OCI-LY1 (cell line): ENCODE data around the gene POLR1A.

ENCODE experiments used
- H2AFZ ChIP-seq: fragments of 200-600 bp; sonication (generic), shearing (Covaris generic); 2 replicates; pipeline ENCODE4 v1.6.0; 2014; ENCODE audit warnings: antibody characterized with exemption, mild to moderate bottlenecking, low read length
- H3F3A ChIP-seq: fragments of 200-600 bp; sonication (generic), shearing (Covaris generic); 2 replicates; pipeline ENCODE4 v1.6.0; 2014; ENCODE audit warnings: mild to moderate bottlenecking, antibody characterized with exemption, low read length, moderate library complexity; ENCODE audit not compliant: insufficient read depth
- H3K27ac ChIP-seq: fragments of 200-600 bp; sonication (generic); 2 replicates; pipeline ENCODE4 v1.5.1; 2014; ENCODE audit warnings: low read length, mixed run types, mild to moderate bottlenecking, low read depth; ENCODE audit not compliant: poor library complexity, severe bottlenecking
- H3K27me3 ChIP-seq: fragments of 200-600 bp; sonication (generic); 2 replicates; pipeline ENCODE4 v1.6.0; 2014; ENCODE audit warnings: antibody characterized with exemption, mild to moderate bottlenecking, low read length, moderate library complexity; ENCODE audit not compliant: insufficient read depth
- H3K36me3 ChIP-seq: fragments of 200-600 bp; sonication (generic); 2 replicates; pipeline ENCODE4 v1.6.1; 2014; ENCODE audit warnings: mild to moderate bottlenecking, antibody characterized with exemption, low read length, moderate library complexity, mixed read lengths; ENCODE audit not compliant: insufficient read depth
- H3K4me1 ChIP-seq: fragments of 200-600 bp; sonication (generic); 2 replicates; pipeline ENCODE4 v1.5.1; 2014; ENCODE audit warnings: mild to moderate bottlenecking, low read length, moderate library complexity; ENCODE audit not compliant: insufficient read depth, severe bottlenecking
- H3K4me2 ChIP-seq: fragments of 200-600 bp; sonication (generic), shearing (Covaris generic); 2 replicates; pipeline ENCODE4 v1.6.1; 2014; ENCODE audit warnings: low read length
- H3K4me3 ChIP-seq: fragments of 200-600 bp; sonication (generic); 2 replicates; pipeline ENCODE4 v1.5.1; 2014; ENCODE audit warnings: low read length, low read depth, mild to moderate bottlenecking, mixed read lengths; ENCODE audit not compliant: poor library complexity, severe bottlenecking
- H3K79me2 ChIP-seq: fragments of 200-600 bp; shearing (Covaris generic); 2 replicates; pipeline ENCODE4 v1.6.1; 2016; ENCODE audit warnings: mixed run types, low read length, mixed read lengths; ENCODE audit not compliant: insufficient read depth
- H3K9ac ChIP-seq: fragments of 200-600 bp; sonication (generic), shearing (Covaris generic); 2 replicates; pipeline ENCODE4 v1.6.1; 2014; ENCODE audit warnings: mild to moderate bottlenecking, low read length, mixed read lengths
- H3K9me2 ChIP-seq: fragments of 200-600 bp; sonication (generic), shearing (Covaris generic); 2 replicates; pipeline ENCODE4 v1.6.1; 2014; ENCODE audit warnings: low read depth, mild to moderate bottlenecking, low read length, mixed read lengths
- H3K9me3 ChIP-seq: fragments of 200-600 bp; shearing (Covaris generic); 2 replicates; pipeline ENCODE4 v1.6.1; 2014; ENCODE audit warnings: low read length, mixed read lengths
- H4K20me1 ChIP-seq: fragments of 200-600 bp; sonication (generic), shearing (Covaris generic); 2 replicates; pipeline ENCODE4 v1.6.0; 2016; ENCODE audit warnings: mild to moderate bottlenecking, low read length; ENCODE audit not compliant: insufficient read depth
- CTCF ChIP-seq: fragments of 200-600 bp; sonication (generic), shearing (Covaris generic); IDR thresholded peaks from 2 replicates; pipeline ENCODE4 v1.5.1; 2017; ENCODE audit warnings: mild to moderate bottlenecking, antibody characterized with exemption, low read length, moderate library complexity, mixed read lengths
- EZH2 ChIP-seq: fragments of 200-600 bp; sonication (generic), shearing (Covaris generic); IDR thresholded peaks from 2 replicates; pipeline ENCODE4 v1.8.0; 2017; ENCODE audit warnings: borderline replicate concordance, mixed run types, mild to moderate bottlenecking, antibody characterized with exemption, low read length, moderate library complexity, mixed read lengths

The POLR1A gene

GRCh38 chr2:86062043-86062442 lies 43.6 kb downstream of the POLR1A start:
- Histone ChIP-seq H3K9me2 (no peaks in the 10 kb centered on the region), H3K27ac (no peak overlapping the region), H2AFZ (no peak overlapping the region), H4K20me1 (no peaks in the 10 kb centered on the region), H3K36me3 (peaks cover 95% of the 10 kb centered on the region), H3K79me2 (no peaks in the 10 kb centered on the region), H3K4me1 (no peaks in the 10 kb centered on the region), H3K4me2 (no peak overlapping the region), H3K9ac (no peak overlapping the region), H3K9me3 (no peaks in the 10 kb centered on the region; the same call in 1 of the 2 replicates), H3K27me3 (no peaks in the 10 kb centered on the region), H3K4me3 (no peak overlapping the region), H3F3A (no peaks in the 10 kb centered on the region)
- TF ChIP-seq CTCF: no peak
- no peak for TF ChIP-seq EZH2

GRCh38 chr2:86056590-86057331 lies 48.9 kb downstream of the POLR1A start:
- peaks cover 89% of the 10 kb centered on the region for H3K36me3 ChIP-seq

GRCh38 chr2:86055314-86055713 lies 50.4 kb downstream of the POLR1A start:
- Histone ChIP-seq H3K27ac (no peak overlapping the region), H3K27me3 (no peaks in the 10 kb centered on the region), H3K4me2 (no peak overlapping the region), H3K79me2 (no peaks in the 10 kb centered on the region), H3K9ac (no peak overlapping the region), H3K4me3 (no peak overlapping the region), H4K20me1 (no peaks in the 10 kb centered on the region), H3K36me3 (peaks cover 89% of the 10 kb centered on the region), H3K9me3 (no peaks in the 10 kb centered on the region), H3F3A (no peaks in the 10 kb centered on the region), H3K4me1 (no peaks in the 10 kb centered on the region), H2AFZ (no peak overlapping the region), H3K9me2 (no peaks in the 10 kb centered on the region)
- TF ChIP-seq CTCF: no peak
- TF ChIP-seq EZH2: no peak

More at GRCh38 chr2:86056590-86057331, 48.9 kb downstream of the POLR1A start:
- TF ChIP-seq EZH2 (no peak), CTCF (no peak)
- no peak overlapping the region for H3K9ac ChIP-seq
- no peaks in the 10 kb centered on the region for H4K20me1 ChIP-seq
- H3K27me3 ChIP-seq: no peaks in the 10 kb centered on the region
- H3K4me1 ChIP-seq: no peaks in the 10 kb centered on the region
- H3K4me3 ChIP-seq: no peak overlapping the region
- H3K4me2 ChIP-seq: no peak overlapping the region
- H3F3A ChIP-seq: no peaks in the 10 kb centered on the region
- H3K79me2 ChIP-seq: no peaks in the 10 kb centered on the region
- H3K9me3 ChIP-seq: no peaks in the 10 kb centered on the region
- no peaks in the 10 kb centered on the region for H3K9me2 ChIP-seq
- no peak overlapping the region for H3K27ac ChIP-seq
- no peak overlapping the region for H2AFZ ChIP-seq
